ENCODE measurements around the gene TIGD4. TPM values are rescaled to one million over a fixed set of nuclear protein-coding genes. Genes with fewer than 3 reads are reported as not detected.

The TIGD4 gene
- total RNA-seq, 1 donor from 2014 or later: 1.0 TPM

DNA sequence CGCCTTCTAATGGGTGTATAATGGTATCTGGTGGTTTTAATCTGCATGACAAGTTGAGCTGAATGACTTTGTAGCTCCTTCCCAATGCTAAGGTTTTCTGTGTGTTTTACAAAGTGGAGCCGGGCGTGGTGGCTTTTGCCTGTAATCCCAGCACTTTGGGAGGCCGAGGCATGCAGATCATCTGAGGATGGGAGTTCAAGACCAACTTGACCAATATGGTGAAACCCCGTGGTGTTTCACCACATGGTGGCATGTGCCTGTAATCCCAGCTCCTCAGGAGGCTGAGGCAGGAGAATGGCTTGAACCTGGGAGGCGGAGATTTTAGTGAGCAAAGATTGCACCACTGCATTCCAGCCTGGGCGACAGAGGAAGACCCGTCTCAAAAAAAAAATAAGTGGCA is 29.1 kb upstream of the TIGD4 start:
- Histone ChIP-seq H3K4me3 (no peak overlapping the region), H3K4me1 (peaks cover 13% of the 10 kb centered on the region), H3K27ac (no peak overlapping the region), H3K9me3 (no peaks in the 10 kb centered on the region), H3K36me3 (no peaks in the 10 kb centered on the region), H3K27me3 (ENCODE audit: low read depth) (no peaks in the 10 kb centered on the region)
- TF ChIP-seq, protein P1, sequence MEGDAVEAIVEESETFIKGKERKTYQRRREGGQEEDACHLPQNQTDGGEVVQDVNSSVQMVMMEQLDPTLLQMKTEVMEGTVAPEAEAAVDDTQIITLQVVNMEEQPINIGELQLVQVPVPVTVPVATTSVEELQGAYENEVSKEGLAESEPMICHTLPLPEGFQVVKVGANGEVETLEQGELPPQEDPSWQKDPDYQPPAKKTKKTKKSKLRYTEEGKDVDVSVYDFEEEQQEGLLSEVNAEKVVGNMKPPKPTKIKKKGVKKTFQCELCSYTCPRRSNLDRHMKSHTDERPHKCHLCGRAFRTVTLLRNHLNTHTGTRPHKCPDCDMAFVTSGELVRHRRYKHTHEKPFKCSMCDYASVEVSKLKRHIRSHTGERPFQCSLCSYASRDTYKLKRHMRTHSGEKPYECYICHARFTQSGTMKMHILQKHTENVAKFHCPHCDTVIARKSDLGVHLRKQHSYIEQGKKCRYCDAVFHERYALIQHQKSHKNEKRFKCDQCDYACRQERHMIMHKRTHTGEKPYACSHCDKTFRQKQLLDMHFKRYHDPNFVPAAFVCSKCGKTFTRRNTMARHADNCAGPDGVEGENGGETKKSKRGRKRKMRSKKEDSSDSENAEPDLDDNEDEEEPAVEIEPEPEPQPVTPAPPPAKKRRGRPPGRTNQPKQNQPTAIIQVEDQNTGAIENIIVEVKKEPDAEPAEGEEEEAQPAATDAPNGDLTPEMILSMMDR (IDR thresholded peaks at IDR 0.05): no peak
- intact Hi-C loops (cut with DNase I): no loop called here
- DNase-seq: no peak
- ATAC-seq: no peak

DNA sequence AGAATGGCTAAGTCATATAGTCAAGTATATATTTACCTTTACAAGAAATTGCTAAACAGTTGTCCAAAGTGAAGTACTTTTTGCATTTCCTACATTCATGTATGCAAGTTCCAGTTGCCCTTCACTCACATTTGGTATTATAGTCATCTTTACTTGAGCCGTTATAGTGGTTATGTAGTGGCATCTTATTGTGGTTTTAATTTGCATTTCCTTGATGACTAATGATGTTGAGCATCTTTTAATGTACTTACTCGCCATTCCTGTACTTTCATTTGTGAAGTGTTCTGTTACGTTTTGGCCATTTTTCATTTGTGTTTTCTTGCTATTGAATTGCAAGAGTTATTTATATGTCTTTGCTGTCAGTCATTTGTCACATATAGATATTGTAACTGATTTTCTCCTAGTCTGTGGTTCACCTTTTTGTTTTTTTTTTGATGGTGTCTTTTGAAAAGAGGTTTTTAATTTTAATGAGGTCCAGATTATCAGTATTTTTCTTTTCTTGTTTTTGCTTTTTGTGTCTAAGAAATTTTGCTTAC is 27.8 kb upstream of the TIGD4 start:
- no peak overlapping the region for H3K4me3 ChIP-seq
- no peak for DNase-seq
- no peaks in the 10 kb centered on the region for H3K9me3 ChIP-seq
- peaks cover 13% of the 10 kb centered on the region for H3K4me1 ChIP-seq
- TF ChIP-seq, protein P1 (IDR thresholded peaks at IDR 0.05): no peak
- no peaks in the 10 kb centered on the region for H3K27me3 ChIP-seq (ENCODE audit: low read depth)
- no peak for ATAC-seq
- intact Hi-C loops (cut with DNase I): no loop called here
- no peak overlapping the region for H3K27ac ChIP-seq
- H3K36me3 ChIP-seq: no peaks in the 10 kb centered on the region

DNA sequence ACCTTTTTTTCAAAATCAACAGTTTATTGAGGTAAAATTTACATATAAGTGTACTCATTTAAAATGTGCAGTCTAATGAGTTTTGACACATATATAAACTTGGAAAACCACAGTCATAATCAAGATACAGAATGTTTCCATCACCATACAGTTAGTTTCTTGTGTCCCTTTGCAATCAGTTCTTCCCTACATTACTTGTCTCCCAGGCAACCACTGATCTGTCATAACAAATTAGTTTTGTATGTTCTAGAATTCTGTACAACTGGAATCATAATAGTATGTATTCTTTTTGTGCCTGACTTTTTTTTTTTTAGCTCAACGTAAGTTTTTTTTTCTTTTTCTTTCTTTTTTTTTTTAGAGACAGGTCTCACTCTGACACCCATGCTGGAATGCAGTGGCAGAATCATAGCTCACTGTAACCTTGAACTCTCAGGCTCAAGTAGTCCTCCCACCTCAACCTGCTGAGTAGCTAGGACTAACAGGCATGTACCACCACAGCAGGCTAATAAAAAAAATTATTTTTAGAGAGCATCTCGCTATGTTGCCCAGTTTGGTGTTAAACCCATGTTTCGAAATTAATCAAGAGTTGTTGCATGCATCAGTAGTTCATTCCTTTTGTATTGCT is 27.1 kb upstream of the TIGD4 start:
- no peaks in the 10 kb centered on the region for H3K9me3 ChIP-seq
- H3K27me3 ChIP-seq (ENCODE audit: low read depth): no peaks in the 10 kb centered on the region
- H3K27ac ChIP-seq: no peak overlapping the region
- DNase-seq (no peak), ATAC-seq (no peak)
- intact Hi-C loops (cut with DNase I): no loop called here
- H3K36me3 ChIP-seq: no peaks in the 10 kb centered on the region
- TF ChIP-seq, protein P1 (IDR thresholded peaks at IDR 0.05): no peak
- peaks cover 13% of the 10 kb centered on the region for H3K4me1 ChIP-seq
- H3K4me3 ChIP-seq: no peak overlapping the region

DNA sequence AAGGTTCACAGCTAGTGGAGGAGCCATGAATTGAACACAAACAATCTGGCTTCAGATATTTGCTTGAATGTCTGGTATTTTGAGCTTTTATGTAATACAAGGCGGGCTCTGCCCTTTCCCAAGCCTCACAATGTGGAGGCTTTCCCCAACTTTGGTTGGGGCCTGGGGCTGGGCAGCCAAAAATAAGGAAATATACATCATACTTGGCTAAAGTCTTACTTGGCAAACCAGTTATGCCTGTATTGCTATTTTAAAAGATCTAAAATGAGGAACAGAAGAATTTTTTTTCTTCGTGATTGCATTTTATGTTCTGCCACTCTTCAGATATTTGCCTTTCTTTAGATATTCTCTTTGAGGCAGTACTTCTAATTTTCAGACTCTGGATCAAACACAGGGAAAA is 26.3 kb upstream of the TIGD4 start:
- Histone ChIP-seq H3K27ac (no peak overlapping the region), H3K4me3 (no peak overlapping the region), H3K27me3 (ENCODE audit: low read depth) (no peaks in the 10 kb centered on the region), H3K36me3 (no peaks in the 10 kb centered on the region), H3K9me3 (no peaks in the 10 kb centered on the region), H3K4me1 (peaks cover 13% of the 10 kb centered on the region)
- TF ChIP-seq, protein P1 (IDR thresholded peaks at IDR 0.05): no peak
- intact Hi-C loops (cut with DNase I): no loop called here
- ATAC-seq: no peak
- DNase-seq: no peak

DNA sequence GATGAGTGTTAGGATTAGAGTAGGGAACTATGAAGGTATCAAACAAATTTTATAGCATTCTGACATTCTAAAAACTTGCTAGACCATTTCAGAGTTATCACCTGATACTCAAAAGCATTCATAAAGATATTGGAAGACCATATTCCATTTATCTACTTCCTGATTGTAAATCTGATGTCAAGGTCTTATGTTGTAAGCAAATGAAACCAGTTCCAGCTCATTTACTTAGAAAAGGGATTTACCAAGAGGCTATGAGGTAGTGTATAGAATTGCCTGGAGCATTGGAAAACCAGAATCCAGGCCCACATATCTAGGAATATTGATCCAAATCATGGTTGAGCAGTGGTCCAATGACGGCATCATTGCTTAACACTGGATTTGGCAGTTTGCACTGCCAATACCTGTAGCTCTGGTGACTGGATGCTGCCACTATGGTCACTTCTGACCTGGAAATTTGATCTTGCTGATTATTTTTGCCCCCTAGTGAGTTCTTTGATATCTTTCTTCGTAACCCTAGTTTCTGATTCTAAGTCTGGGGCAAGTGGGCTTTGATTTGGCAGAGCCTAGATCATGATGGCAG is 25.6 kb upstream of the TIGD4 start:
- Histone ChIP-seq H3K27me3 (ENCODE audit: low read depth) (no peaks in the 10 kb centered on the region), H3K36me3 (no peaks in the 10 kb centered on the region), H3K27ac (no peak overlapping the region), H3K9me3 (no peaks in the 10 kb centered on the region), H3K4me1 (peaks cover 13% of the 10 kb centered on the region), H3K4me3 (no peak overlapping the region)
- ATAC-seq (no peak), DNase-seq (no peak)
- intact Hi-C loops (cut with DNase I): no loop called here
- TF ChIP-seq, protein P1 (IDR thresholded peaks at IDR 0.05): no peak

Data from lower lobe of right lung (tissue), 2 donors.